Lower leg skin (tissue), 3 donors: ENCODE results near the gene C1orf167.

Experiments used
- POLR2A ChIP-seq, 2 donors: fragments of 450-650 bp; IDR thresholded peaks; one replicate each; pipeline ENCODE4 v1.6.1; 2016 to 2017; ENCODE audit warnings: antibody characterized with exemption in 2 of 2, mild to moderate bottlenecking in 1 of 2, moderate library complexity in 1 of 2
- TF ChIP-seq, protein P1 (sequence below), 3 donors: fragments of 450-650 bp; IDR thresholded peaks; one replicate each; pipeline ENCODE4 v1.5.1; 2016; ENCODE audit warnings: antibody characterized with exemption in 3 of 3, mild to moderate bottlenecking in 3 of 3, moderate library complexity in 2 of 3

DNA sequence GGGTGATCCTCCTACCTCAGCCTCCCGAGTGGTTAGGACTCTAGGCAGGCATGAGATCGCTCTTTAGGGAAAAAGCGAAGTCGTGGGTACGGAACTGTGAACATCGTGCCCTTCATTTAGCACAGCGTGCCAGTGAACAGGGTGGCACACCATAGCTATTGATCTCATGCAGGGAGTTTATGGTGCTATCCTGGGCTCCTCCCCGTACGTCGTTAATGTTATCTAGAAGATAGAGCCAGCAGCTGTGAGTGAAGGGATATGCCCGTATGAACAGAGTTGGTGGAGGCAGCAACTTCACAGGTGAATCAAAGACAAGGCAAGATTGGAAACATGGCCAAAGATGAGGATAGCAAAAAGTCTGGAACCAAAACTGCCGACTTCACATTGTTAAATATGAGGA is 55.2 kb downstream of the C1orf167 start:
- TF ChIP-seq, protein P1, sequence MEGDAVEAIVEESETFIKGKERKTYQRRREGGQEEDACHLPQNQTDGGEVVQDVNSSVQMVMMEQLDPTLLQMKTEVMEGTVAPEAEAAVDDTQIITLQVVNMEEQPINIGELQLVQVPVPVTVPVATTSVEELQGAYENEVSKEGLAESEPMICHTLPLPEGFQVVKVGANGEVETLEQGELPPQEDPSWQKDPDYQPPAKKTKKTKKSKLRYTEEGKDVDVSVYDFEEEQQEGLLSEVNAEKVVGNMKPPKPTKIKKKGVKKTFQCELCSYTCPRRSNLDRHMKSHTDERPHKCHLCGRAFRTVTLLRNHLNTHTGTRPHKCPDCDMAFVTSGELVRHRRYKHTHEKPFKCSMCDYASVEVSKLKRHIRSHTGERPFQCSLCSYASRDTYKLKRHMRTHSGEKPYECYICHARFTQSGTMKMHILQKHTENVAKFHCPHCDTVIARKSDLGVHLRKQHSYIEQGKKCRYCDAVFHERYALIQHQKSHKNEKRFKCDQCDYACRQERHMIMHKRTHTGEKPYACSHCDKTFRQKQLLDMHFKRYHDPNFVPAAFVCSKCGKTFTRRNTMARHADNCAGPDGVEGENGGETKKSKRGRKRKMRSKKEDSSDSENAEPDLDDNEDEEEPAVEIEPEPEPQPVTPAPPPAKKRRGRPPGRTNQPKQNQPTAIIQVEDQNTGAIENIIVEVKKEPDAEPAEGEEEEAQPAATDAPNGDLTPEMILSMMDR (IDR thresholded peaks at IDR 0.05), result no peak
- no peak for TF ChIP-seq POLR2A (IDR thresholded peaks at IDR 0.05)
